ENCODE results near the gene CABLES1. TPM values are rescaled to one million over a fixed set of nuclear protein-coding genes. Genes with fewer than 3 reads are reported as not detected.
A peak's percentile ranks its signal among the peaks of the same experiment; 100 is the strongest.

CABLES1 gene
- total and polyA plus RNA-seq, 2 of the 8 experiments (the other 6 are each of a cell fraction or from before 2014, with no cell fraction given) = 9.2 to 26.4 TPM

GRCh38 chr18:23131693-23132319 lies 3.5 kb upstream of the CABLES1 start:
- H3K4me2 ChIP-seq (ENCODE audit: insufficient read depth in 1 of 2, low read depth in 2 of 2, low read length in 2 of 2) = no peak overlapping the region
- no peak overlapping the region for H4K91ac ChIP-seq (replicated peaks; ENCODE audit: insufficient read length, low read length)
- no peak overlapping the region for H3K18ac ChIP-seq (ENCODE audit: extremely low read depth, low read length)
- no peak overlapping the region for H2BK120ac ChIP-seq (replicated peaks; ENCODE audit: low read depth, low read length)
- H2BK15ac ChIP-seq (ENCODE audit: low read length) = no peak overlapping the region
- H3K9ac ChIP-seq (replicated peaks in 1 of 4; ENCODE audit: extremely low read depth in 1 of 4, low read depth in 3 of 4, low read length in 3 of 4) = no peak overlapping the region
- H2AFZ ChIP-seq (ENCODE audit: low read length) = no peak overlapping the region
- no peak overlapping the region for H4K5ac ChIP-seq (ENCODE audit: insufficient read length, low read depth, low read length)
- FAIRE-seq (peak; percentile 76), DNase-seq (ENCODE audit: low read depth in 1 of 2, low spot score in 2 of 2) (no peak)
- H4K20me1 ChIP-seq (replicated peaks in 1 of 2; ENCODE audit: control insufficient read depth in 1 of 2, insufficient read depth in 2 of 2, low read length in 2 of 2) = no peaks in the 10 kb centered on the region
- no peak overlapping the region for H3K4me3 ChIP-seq (ENCODE audit: extremely low read depth in 1 of 4, insufficient read depth in 2 of 4, low read depth in 3 of 4, low read length in 4 of 4)
- no peak overlapping the region; the same call in 1 of the 2 replicates for H2BK20ac ChIP-seq (ENCODE audit: low read length)
- no peaks in the 10 kb centered on the region for H3K9me3 ChIP-seq (ENCODE audit: insufficient read depth in 2 of 2, low read depth in 1 of 2, low read length in 1 of 2)
- H3K14ac ChIP-seq (ENCODE audit: insufficient read length) = no peak overlapping the region
- H3K4ac ChIP-seq (replicated peaks; ENCODE audit: insufficient read length, low read depth, low read length) = no peak overlapping the region
- H2BK12ac ChIP-seq (ENCODE audit: low read depth, low read length) = no peak overlapping the region
- H4K8ac ChIP-seq (ENCODE audit: extremely low read depth, insufficient read depth, low read length) = no peak overlapping the region
- no peak overlapping the region for H2AK5ac ChIP-seq (ENCODE audit: low read depth, low read length)
- peaks cover 1 to 13% (median 11%) of the 10 kb centered on the region in 4 experiments; a peak in 6 of 7 replicates for H3K4me1 ChIP-seq (replicated peaks in 1 of 4; ENCODE audit: control insufficient read depth in 3 of 4, insufficient read depth in 4 of 4, low read length in 3 of 4)
- H3K23ac ChIP-seq (ENCODE audit: insufficient read length) = no peak overlapping the region
- H3K56ac ChIP-seq (replicated peaks; ENCODE audit: insufficient read length, low read depth, low read length) = no peak overlapping the region
- no peaks in the 10 kb centered on the region for H3K79me1 ChIP-seq (ENCODE audit: low read depth, low read length)
- WGBS, 2 experiments (ENCODE audit: extremely low coverage in 1 of 2, insufficient coverage in 1 of 2, insufficient read length in 1 of 2, insufficient replicate concordance in 2 of 2, low coverage in 1 of 2, low lambda C conversion rate in 2 of 2, missing lambda C conversion rate in 1 of 2) = 47% methylated on average over 8 of the region's 8 CpGs; no CpG with 5 or more reads in 1 of the 2 experiments
- ChIA-PET POLR2A (ENCODE audit: partially characterized antibody) (interaction anchor here (0.6 to 0.8 kb wide), 2 partner anchors 107 to 183 kb away, joined by 3 read pairs; no protein-coding TSS in a partner anchor), CTCF (ENCODE audit: partially characterized antibody) (interaction anchor here (0.6 to 3.8 kb wide), 39 partner anchors 9 to 285 kb away, joined by 3 to 27 read pairs (median 4); no protein-coding TSS in a partner anchor)
- H3K36me3 ChIP-seq (ENCODE audit: control insufficient read depth in 2 of 4, insufficient read depth in 4 of 4, low read length in 3 of 4) = no peaks in the 10 kb centered on the region
- peaks cover 15% of the 10 kb centered on the region for H3K23me2 ChIP-seq (ENCODE audit: low read depth, low read length)
- H3K79me2 ChIP-seq (ENCODE audit: control insufficient read depth in 1 of 2, insufficient read depth in 2 of 2, low read length in 2 of 2) = peaks cover 0 to 8% of the 10 kb centered on the region in 2 experiments; a peak in 2 of 4 replicates
- H2BK5ac ChIP-seq (ENCODE audit: low read depth, low read length) = no peak overlapping the region
- H3K27me3 ChIP-seq (replicated peaks in 1 of 4; ENCODE audit: control insufficient read depth in 3 of 4, extremely low read depth in 1 of 4, insufficient read depth in 3 of 4, low read length in 3 of 4) = peaks cover 0 to 8% (median 1%) of the 10 kb centered on the region in 4 experiments; a peak in 3 of 7 replicates
- no peak overlapping the region for H3K27ac ChIP-seq (ENCODE audit: low read depth, low read length)
